Skeletal muscle cell (primary cell): Measurements from ENCODE around the gene TTC7B.

Experiments
- DNase-seq: peaks from one replicate; pipeline ENCODE4 v3.0.0-alpha.2; 2010; ENCODE audit warnings: low read depth
- H3K4me3 ChIP-seq: 2 replicates; pipeline ENCODE4 v1.5.1; 2011; ENCODE audit warnings: low read depth, mild to moderate bottlenecking, control low read depth, low read length, moderate library complexity

The TTC7B gene

DNA sequence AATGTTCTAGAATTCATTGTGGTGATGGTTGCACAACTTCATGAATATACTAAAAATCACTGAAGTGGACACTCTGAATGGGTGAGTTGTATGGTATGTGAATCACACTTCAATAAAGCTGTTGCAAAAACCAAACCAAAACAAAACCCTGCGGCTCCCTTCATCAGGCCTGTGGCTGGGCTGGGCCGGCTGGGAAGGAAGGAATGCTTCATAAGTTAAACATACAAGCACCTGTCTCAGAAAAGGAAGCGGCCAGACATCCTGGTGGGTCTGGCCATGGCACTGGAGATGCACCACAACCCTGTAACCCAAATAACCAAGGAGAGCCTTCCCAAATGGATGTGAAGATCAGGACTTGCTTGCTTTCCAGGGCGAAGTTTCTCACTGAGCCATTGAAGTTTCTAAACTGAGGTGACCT, 34.9 kb downstream of the TTC7B start:
- no peak overlapping the region for H3K4me3 ChIP-seq
- DNase-seq = peak; percentile 41

DNA sequence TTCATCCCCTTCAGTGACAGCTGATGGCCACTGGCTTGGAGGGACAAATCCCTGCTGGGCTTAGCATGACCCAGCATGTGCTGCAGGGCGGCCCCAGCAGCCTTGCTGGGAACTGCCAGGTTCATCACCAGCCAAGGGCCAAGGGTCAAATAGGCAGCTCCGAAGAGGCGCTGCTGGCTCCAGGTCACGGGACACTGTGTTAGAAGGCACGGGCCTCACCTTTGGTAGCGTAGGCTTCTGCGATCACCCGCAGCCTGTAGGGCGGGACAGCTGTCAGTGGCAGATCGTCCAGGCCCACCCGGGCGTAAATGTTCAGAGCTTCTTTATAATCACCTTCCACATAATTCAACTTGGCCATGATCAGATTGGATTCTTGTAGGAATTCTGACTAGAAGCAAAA, 35.7 kb downstream of the TTC7B start:
- H3K4me3 ChIP-seq = no peak overlapping the region
- no peak for DNase-seq

DNA sequence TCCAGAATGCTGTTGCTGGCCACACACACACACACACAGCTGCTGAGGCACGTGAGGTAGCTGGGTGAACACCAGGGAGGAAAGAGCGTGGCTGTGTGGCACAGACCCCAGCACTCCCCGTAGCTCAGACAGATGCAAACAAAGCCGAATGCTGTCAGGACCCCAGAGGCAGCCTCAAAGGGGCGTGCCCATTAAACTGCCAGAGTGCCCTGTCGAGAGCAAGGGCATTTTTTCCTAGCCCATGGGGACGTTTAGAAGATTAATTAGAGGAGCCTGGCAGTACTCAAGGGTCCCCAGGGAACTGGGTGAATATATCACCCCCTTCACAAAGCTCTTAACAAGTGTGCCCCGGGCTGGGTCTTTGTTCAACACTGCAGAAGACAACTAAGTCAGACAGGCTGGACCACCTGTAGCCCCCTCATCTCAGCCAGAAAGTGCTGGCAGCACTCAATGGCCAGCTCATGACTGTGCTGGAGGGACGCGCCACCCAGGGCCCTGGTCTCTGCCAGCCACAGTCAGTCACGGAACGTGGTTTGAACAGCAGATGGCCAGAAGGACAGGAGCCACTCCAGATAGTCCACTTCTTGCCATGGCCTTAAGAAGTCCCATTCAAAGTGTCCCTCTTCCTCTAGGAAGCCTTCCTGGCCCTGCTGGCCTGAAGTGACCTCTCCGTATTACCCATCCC, 37.5 kb downstream of the TTC7B start:
- H3K4me3 ChIP-seq = no peak overlapping the region
- DNase-seq = no peak

DNA sequence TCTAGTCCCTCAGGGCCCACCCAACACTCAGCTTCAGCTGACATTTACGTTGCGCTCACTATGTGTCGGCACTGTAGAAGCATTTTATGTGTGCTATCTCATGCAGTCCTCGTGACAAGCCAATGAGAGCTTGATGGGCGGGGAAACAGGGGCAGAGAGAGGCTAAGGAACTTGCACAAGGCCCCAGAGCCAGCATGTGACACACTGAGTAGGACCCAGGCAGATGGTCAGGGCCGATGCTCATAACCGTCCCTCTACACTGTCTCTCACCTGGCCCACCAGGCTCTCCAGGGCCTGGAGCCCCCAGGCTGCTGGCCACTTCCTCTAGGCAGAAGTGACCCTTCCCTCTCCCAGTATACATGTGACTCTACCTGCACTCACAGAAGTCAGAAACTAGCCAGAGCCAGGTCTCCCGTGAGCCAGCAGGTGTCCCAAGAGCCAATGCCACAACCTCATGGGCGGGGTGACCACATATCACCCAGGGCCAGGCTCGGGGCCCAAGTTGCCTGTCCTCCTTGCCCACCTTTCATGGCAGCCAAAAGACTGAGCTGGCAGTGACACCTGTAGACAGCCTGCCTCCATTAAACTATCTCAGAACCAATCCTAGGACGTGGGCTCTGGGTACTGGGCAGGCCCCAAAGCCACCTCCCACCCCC, 38.3 kb downstream of the TTC7B start:
- no peak overlapping the region for H3K4me3 ChIP-seq
- DNase-seq = no peak

DNA sequence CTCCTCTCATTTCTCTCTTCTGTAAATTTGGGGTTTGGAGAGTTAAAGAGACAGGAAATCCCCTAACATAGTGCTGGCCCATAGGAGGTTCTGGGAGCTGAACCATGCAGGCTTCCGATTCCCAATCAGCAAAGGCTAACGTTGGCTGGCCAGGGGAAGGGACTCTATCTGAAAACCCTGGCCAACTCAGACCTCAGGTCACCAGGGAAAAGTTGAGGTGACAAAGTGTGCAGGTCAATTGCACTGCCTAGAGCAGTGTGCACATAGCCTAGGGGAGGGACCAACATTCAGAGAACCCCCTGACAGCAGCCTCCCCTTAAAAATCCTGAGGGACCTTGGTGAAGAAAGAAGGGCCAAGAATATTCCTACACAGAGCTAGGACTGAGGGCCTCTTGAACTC, 38.9 kb downstream of the TTC7B start:
- H3K4me3 ChIP-seq = no peak overlapping the region
- no peak for DNase-seq

DNA sequence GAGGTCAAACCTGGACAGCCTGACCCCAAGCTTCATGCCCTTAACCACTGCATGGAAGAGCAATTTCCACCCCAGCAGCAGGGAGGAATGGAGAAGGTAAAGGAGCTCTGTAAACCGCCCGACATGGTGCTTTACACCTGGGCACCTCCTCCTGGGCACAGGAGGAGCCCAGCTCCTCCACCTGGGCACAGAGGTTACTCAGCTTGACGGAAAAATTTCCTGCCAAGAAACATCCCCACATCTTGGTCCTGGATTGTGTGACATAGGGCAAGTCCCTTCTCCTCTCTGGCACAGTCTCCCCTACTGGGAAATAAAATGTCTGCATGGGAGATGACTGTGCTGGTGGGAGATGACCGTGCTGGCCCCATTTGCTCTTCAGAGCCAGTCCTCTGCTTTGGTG, 40.8 kb downstream of the TTC7B start:
- H3K4me3 ChIP-seq = no peak overlapping the region
- DNase-seq = no peak

DNA sequence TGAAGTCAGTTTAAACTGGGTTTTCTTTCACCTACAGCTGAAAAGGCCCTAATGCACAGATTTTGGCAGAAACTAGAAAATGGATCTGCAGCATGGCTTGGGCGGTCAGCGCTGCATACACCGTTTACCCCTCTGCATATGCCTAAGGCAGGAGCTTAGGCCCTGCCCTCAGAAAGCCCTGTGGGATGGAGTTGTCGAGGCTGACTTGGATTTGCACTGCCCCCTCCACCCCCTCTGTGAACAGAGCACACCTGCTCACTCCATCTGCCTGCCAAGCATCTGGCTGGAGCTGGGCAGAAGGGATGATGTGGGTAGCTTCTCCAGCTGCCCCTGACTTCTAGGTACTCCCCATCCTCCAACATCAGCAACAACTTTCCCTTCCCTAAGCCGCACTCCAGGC, 41.9 kb downstream of the TTC7B start:
- no peak overlapping the region for H3K4me3 ChIP-seq
- no peak for DNase-seq

DNA sequence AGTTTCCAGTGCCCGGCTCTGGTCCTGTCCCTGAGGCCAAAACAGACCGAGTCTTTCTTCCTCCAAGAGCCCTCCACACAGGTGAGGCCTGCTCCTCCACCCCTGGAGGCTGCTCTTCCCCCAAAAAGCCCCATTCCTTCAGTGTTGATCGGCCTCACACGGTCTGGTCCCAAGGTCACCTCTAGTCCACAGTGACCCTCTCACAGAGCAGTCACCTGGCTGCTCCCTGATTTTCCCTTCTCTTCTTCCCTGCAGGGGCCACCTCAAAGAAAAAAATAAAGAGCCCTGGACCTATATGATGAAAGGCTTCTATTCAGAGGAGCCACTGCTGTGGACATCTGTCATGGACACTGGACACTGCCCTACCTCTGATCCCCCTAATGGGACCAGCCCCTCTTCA, 42.5 kb downstream of the TTC7B start:
- no peak overlapping the region for H3K4me3 ChIP-seq
- no peak for DNase-seq

DNA sequence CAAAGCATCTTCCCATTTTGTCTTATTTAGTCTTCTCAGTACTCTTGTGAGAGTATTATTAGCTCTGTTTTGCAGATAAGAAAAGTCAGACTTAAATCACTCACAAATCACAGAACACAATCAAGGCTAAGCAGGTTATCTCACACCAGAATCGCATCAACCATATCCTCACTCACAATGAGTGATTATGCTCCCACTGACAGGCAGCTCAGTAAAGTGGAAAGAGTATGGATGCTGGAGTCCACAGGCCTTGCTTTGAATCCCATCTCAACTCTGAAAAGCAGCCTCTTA, 43.1 kb downstream of the TTC7B start:
- DNase-seq = no peak
- no peak overlapping the region for H3K4me3 ChIP-seq

DNA sequence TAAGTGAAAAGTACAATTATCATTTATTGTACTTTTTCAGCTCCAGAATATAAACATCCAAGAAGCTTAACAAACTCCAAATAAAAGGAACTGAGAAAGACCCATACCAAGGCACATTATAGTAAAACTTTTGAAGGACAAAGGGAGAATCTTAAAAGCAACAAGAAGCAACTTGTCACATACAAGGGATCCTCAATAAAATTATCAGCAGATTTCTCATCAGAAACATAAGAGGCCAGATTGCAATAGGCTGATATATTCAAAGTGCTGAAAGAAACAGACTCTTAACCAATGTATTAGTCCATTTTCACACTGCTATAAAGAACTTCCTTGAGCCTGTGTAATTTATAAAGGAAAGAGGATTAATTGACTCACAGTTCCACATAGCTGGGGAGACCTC, 48.3 kb downstream of the TTC7B start:
- H3K4me3 ChIP-seq = no peak overlapping the region
- no peak for DNase-seq

DNA sequence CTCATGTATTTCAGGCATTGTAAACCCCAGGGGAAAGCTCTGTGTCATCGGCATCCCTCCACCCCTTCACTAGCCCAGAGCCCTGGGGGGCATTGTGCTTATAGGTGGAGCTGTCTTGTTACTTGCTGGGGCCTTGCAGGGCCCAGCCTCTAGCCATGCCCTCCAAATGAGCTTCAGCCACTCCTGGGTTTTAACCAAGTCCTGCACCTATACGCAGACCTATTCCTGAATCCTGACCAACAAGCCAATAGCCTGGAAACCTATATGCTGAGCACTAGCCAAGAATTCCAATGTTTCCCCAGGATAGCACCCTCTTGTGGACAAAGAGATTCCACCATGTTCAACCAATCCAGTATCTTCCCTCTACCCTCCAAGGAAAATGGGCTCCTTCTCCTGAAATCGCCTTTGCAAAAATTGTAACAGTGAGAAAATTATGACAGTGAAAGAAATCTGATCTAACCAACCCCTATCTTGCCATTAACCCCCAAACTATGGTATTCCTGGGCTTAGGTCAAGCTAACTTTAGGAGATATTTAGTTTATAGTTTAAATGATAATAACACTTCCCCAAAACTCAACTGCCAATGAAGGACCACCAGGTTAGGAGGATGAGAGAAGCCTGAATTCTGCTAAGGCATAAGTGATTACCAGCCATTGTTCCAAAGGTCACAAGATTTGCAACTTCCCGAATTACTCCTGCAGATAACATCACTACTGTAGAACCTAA, 55.5 kb downstream of the TTC7B start:
- no peak for DNase-seq
- no peak overlapping the region for H3K4me3 ChIP-seq

DNA sequence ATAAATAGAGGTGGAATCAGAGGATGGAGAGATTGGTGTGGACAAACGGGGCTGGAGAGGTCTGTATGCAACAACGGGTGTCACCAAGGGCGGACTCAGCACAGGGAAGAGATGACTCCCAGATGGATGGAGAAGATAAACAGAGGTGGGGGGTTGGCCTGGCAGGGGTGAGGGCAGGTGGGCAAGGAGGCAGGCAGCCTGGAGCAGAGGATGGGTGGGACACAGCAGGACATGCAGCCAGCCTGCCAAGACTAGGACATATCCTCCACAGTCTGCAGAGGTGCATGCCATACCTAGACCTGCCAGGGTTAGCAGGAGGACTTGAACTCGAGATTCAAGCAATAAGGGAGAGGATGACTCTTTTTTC, 56.2 kb downstream of the TTC7B start:
- no peak for DNase-seq
- H3K4me3 ChIP-seq = no peak overlapping the region

DNA sequence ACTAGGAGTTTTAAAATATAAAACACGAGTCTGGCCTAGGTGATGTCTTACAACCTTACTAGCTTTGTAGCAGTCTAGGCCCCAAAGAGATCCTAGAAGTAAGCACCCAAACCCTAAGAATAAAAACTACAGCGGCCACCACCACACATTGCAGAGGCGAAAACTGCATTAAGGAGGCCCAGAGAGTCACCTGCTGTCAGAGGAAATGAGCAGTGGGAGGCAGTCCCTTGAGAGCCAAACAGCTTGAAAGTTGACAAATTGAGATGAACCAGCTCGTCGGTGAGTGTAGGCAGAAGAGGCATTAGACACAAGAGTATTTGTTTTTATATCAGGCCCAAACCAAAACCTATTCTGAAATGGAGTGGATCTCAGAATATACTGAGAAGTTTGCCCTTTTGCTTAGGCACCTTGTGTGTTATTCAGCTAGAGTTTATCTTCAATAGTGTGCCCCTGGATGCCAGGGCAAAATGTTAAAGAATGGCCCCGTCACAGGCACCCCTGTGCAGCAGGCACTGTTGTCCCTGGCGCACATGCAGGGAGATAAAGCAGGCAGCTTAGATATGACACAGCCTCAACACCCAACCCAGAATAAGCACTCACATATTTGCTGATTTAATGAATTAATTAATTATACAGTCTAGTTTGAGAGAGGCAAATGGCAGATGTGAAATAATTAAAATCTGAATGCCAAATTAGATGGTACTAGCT, 56.7 kb downstream of the TTC7B start:
- DNase-seq = no peak
- no peak overlapping the region for H3K4me3 ChIP-seq

DNA sequence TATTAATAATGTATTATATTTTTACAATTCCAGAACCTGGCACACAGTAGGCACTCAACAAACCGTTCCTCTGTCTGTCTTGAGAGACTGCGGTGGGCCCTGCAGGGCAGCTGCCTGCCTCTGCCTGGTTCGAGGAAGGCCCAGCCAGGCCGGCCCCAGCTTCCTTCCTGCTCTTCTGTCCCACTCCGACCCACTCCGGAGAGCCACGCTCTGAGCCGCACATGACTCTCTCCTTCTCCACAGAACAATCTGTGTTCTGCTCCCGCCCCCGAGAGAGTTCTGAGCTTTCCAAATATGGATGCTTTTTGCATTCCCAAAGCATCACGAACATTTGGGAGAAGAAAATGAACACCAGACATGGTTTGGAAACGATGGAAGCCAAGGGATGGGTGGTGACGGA, 57.3 kb downstream of the TTC7B start:
- peak; percentile 22 for DNase-seq
- peak overlapping the region; percentile 63 for H3K4me3 ChIP-seq

DNA sequence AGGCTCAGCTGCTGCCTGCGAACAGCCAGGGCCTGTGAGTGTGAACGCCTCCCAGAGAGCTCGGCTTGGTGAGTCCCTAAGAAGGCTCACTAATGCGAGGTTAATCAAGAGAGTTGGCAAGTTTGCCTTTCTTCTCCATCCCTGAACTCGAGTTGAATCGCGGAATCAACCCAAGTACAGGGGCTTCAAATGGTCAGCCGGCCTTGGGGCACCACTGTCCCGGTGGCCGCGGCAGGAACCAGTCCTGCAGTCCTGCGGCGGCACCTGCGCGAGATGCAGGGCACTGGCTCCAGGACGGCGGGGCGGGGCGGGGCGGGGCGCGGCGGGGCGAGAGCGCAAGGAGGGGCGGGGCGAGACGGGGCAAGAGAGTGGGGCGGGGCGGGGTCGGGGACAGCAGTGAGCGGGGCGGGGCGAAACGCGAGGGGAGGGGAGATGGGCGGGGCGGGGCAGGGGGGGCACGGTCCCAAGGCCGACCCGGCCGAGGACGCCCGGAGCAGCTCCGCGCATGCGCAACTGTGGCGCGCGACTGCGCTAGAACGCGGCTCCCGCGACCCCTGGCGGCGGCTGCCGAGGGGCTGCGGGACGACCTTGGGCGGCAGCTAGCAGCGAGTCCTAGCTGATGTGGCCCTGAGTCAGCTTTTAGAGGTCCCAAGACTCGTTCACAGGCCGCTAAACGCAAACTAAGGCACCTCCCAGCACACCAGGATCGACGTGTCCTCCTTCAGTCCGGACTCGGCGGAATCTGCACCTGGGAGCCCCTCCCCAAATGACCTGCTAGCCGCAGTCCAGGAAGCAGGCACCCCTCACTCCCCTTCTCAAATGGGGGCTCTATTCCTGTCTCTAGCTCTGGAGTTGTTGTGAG, 58.0 kb downstream of the TTC7B start:
- peak overlapping the region; percentile 63 for H3K4me3 ChIP-seq
- DNase-seq = peak; percentile 53

DNA sequence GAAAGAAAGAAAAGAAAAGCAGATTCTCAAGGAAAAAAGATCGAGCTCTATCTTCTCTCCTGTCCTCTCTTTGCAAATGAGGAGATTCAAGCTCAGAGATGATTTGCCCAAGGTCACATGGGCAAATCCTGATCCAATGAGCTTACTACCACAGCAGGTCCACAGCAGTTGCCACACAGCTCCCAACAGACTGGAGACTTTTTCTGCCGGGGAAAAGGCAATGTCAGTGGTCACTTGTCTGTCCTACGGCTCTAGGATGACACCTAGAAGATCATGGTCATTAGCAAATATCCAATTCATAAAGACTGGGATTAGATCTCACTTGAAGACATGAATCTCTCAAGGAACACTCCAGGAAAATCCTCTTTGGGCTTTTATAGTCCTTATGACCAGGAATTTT, 58.8 kb downstream of the TTC7B start:
- no peak overlapping the region for H3K4me3 ChIP-seq
- DNase-seq = no peak

DNA sequence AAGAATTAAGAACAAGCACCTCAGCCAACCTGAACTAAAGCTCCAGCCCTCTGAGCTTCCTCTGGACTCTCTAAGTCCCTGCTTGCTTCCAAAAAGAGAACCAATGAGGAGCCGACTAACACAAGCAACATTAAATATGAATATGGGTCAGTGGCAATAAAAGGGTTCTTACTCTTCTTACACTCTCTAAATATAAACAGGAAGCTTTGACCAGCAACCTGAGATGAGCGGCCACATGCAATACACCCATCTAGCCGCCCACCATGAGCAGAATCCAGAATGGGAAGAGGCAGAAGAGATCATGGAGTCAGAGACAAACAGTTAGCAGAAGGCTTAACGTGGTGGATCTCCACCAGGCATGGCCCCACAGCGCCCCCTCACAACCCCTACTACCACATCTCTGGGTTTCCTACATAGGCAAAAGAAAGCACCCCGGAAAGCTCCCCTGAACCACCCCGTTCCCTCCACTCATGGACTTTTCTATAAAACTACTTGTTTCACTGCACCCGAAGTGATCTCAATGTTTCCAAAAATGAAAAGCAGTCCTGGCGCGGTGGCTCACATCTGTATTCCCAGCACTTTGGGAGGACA, 59.4 kb downstream of the TTC7B start:
- no peak overlapping the region for H3K4me3 ChIP-seq
- no peak for DNase-seq

DNA sequence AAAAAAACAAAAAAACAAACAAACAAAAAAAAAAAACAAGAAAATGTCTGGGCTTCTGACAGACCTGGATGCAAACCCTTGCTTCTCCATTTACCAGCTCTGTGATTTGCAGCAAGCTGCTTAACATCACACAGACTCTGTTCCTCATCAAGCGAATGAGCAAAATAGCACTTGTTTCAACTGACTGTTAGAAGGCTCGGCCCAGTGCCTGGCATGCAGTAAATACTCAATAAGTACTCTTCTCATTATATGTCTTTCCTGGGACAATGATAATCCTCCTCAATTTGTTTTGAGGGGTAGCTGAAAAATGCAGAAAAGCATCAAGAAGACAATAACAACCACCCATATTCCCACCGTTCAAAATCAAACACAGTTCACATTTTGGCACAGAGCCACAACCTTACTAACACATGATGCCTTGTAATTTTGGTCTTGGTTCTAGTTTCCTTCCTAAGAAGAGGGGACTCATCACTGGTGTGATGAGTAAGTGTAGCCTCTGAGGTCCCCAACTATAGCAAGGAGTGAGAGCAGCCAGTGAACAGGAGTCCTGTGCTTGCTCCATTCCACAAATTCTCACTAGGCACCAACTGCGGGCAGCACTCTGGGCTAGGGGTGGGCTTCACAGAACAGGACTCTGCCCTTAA, 60.4 kb downstream of the TTC7B start:
- H3K4me3 ChIP-seq = no peak overlapping the region
- no peak for DNase-seq

DNA sequence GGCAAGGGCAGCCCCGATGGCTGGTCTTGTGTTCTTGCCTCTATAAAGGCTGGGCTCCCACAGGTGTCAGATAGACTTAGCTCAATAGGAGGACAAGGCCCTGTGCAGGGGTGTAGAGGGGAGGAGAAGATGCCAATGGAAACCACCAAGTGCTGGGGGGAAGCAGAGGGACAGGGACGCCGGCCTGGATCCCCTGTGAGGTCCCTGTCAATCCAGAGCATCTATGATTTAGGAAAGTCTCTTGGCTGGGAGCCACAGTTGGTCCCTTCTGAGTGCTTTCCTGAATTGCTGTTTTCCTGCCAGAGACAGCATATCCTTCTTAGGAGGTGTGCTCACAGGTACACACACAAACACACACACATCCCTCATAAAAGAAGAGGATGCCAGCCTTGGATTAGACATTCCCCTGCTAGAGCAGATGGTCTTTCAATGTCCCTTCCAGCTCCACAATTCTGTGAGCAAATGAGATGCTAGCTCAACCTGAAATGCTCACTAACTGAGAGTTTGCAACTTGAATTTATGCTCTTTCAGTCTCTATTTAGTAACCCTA, 62.7 kb downstream of the TTC7B start:
- no peak overlapping the region for H3K4me3 ChIP-seq
- DNase-seq = no peak
